ENCODE data around the gene PAX7. TPM values are rescaled to one million over a fixed set of nuclear protein-coding genes. Genes with fewer than 3 reads are reported as not detected.
"Not testable (repeated sequence)": the region's sequence is repeated elsewhere in the genome, so short reads cannot be mapped to it uniquely, and the experiment has no call there.

The PAX7 gene
- total and polyA plus RNA-seq, 7 donors, result not detected

DNA sequence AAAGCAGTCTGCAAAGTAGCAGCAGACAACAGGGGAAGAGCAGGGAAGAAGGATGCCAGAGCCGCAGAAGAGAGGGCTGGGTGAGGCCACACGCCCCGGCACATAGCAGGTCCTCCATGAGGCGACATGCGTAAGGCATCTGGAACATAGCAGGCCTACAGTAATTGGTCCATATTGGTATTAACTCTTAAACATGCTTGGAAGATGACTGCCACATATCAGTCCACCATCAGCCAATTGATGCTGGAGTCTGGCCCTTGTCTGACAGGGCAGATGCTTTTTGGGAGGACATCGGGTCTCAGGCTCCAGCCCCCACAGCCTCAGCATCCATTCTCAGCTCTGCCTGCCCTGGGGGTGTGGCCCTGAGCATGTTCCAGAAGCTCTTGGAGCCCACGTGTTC, 135.1 kb downstream of the PAX7 start:
- peaks cover 0 to 48% (median under 1%) of the 10 kb centered on the region in 3 donors for H3K27me3 ChIP-seq
- no peak overlapping the region for H3K4me3 ChIP-seq
- no peak overlapping the region for H3K27ac ChIP-seq
- no peaks in the 10 kb centered on the region for H3K9me3 ChIP-seq
- intact Hi-C loops (cut with DNase I), result no loop called here
- TF ChIP-seq, protein P1, sequence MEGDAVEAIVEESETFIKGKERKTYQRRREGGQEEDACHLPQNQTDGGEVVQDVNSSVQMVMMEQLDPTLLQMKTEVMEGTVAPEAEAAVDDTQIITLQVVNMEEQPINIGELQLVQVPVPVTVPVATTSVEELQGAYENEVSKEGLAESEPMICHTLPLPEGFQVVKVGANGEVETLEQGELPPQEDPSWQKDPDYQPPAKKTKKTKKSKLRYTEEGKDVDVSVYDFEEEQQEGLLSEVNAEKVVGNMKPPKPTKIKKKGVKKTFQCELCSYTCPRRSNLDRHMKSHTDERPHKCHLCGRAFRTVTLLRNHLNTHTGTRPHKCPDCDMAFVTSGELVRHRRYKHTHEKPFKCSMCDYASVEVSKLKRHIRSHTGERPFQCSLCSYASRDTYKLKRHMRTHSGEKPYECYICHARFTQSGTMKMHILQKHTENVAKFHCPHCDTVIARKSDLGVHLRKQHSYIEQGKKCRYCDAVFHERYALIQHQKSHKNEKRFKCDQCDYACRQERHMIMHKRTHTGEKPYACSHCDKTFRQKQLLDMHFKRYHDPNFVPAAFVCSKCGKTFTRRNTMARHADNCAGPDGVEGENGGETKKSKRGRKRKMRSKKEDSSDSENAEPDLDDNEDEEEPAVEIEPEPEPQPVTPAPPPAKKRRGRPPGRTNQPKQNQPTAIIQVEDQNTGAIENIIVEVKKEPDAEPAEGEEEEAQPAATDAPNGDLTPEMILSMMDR (IDR thresholded peaks at IDR 0.05), result no peak
- no peak for TF ChIP-seq EP300 (IDR thresholded peaks at IDR 0.05)
- no peak for TF ChIP-seq POLR2A (IDR thresholded peaks at IDR 0.05)
- TF ChIP-seq POLR2AphosphoS5 (IDR thresholded peaks at IDR 0.05), result no peak
- no peaks in the 10 kb centered on the region for H3K4me1 ChIP-seq
- H3K36me3 ChIP-seq, result no peaks in the 10 kb centered on the region
- 77 to 80% methylated on average over 7 of the region's 7 CpGs for WGBS, 2 donors
- DNase-seq, result no peak

DNA sequence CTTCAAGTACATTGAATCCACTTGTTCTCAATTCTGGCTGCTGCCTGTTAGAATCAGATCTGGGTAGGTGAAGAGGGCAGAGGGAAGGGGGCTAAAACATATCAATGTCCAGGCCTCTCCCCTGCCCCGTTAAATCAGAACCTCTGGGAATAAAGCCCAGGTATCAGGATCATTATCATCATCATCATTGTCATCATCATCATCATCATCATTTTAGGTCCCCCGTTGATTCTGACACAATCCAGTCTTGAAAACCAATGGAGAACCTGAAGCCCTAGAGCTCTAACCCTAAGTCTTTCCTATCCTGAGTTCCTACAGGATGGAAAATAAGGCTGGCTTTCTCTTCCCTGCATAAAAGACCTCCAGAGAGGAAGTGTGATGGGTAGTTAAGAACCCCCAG, 135.7 kb downstream of the PAX7 start:
- WGBS, 2 donors, result 76 to 88% methylated on average over 2 of the region's 2 CpGs
- peaks cover 0 to 50% (median 0%) of the 10 kb centered on the region in 3 donors for H3K27me3 ChIP-seq
- no peak for DNase-seq
- H3K9me3 ChIP-seq, result no peaks in the 10 kb centered on the region
- no peaks in the 10 kb centered on the region for H3K36me3 ChIP-seq
- TF ChIP-seq EP300 (IDR thresholded peaks at IDR 0.05) (no peak), POLR2A (IDR thresholded peaks at IDR 0.05) (no peak), POLR2AphosphoS5 (IDR thresholded peaks at IDR 0.05) (no peak)
- TF ChIP-seq, protein P1 (IDR thresholded peaks at IDR 0.05), result no peak
- H3K4me3 ChIP-seq, result no peak overlapping the region
- no peak overlapping the region for H3K27ac ChIP-seq
- intact Hi-C loops (cut with DNase I), result no loop called here
- H3K4me1 ChIP-seq, result no peaks in the 10 kb centered on the region

DNA sequence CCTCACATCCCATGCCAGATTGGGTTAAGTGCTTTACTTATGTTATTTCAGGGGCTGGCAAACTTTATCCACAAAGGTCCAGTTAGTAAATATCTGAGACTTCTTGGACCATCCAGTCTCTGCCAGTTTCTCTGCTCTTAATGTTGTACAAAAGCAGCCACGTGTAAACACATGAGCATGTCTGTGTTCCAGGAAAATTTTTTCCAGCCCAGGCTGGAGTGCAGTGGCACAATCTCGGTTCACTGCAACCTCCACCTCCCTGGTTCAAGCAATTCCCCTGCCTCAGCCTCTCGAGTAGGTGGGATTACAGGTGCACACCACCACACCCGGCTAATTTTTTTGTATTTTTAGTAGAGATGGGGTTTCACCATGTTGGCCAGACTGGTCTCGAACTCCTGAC, 136.9 kb downstream of the PAX7 start:
- H3K4me3 ChIP-seq; H3K9me3 ChIP-seq; intact Hi-C loops (cut with DNase I); H3K4me1 ChIP-seq; H3K27ac ChIP-seq; DNase-seq; H3K36me3 ChIP-seq: not testable (repeated sequence)
- peaks cover 0 to 51% (median 0%) of the 10 kb centered on the region in 3 donors for H3K27me3 ChIP-seq
- WGBS, 2 donors, result 54 to 73% methylated on average over 5 of the region's 5 CpGs

DNA sequence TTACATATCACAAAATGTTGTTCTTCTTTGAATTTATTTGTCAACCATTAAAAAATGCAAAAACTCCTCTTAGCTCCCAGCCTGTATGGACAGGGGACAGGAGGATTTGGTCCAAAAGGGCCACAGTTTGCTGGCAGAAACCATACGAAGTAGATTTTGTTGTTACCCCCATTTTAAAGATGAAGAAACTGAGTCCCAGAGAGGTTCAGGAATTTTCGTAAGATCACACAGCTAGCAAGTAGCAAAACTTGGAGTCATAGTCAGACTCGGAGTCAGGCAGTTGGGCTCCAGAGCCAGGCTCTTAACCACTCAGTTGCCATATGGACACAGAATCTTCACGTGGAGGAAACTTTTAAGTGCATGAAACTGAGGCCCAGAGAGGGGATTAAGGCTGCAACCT, 137.4 kb downstream of the PAX7 start:
- H3K9me3 ChIP-seq, result no peaks in the 10 kb centered on the region
- no peak for TF ChIP-seq POLR2A (IDR thresholded peaks at IDR 0.05)
- TF ChIP-seq POLR2AphosphoS5 (IDR thresholded peaks at IDR 0.05), result no peak
- no peak for TF ChIP-seq EP300 (IDR thresholded peaks at IDR 0.05)
- TF ChIP-seq, protein P1 (IDR thresholded peaks at IDR 0.05), result no peak
- no peaks in the 10 kb centered on the region for H3K4me1 ChIP-seq
- no peak overlapping the region for H3K27ac ChIP-seq
- intact Hi-C loops (cut with DNase I), result no loop called here
- 64 to 77% methylated on average over 4 of the region's 4 CpGs for WGBS, 2 donors
- no peaks in the 10 kb centered on the region for H3K36me3 ChIP-seq
- no peak for DNase-seq
- peaks cover 0 to 54% (median 0%) of the 10 kb centered on the region in 3 donors for H3K27me3 ChIP-seq
- H3K4me3 ChIP-seq, result no peak overlapping the region

DNA sequence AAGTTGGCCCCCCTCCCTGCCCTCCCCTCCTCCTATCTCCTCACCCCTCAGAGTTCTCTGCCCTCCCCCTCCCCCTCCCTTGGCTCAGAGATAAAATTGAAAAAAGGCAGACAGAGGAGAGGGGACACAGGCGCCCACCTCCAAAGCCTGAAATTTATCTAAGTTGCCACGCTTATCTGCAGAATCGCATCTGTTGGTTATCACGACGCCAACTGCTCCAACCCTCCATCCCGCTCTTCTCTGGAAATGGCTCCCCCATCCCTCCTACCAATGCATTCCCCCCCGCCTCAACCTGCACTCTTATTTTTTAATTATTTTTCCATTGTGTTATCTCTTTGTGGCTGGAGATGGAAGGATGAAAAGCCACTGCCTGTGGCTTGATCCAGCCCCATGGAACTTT, 138.5 kb downstream of the PAX7 start:
- Histone ChIP-seq H3K4me1 (no peaks in the 10 kb centered on the region), H3K27ac (no peak overlapping the region), H3K4me3 (no peak overlapping the region), H3K9me3 (no peaks in the 10 kb centered on the region), H3K36me3 (no peaks in the 10 kb centered on the region), H3K27me3 (peaks cover 0 to 55% (median 0%) of the 10 kb centered on the region in 3 donors)
- 75 to 77% methylated on average over 7 of the region's 7 CpGs for WGBS, 2 donors
- no peak for DNase-seq
- no peak for TF ChIP-seq POLR2A (IDR thresholded peaks at IDR 0.05)
- TF ChIP-seq, protein P1 (IDR thresholded peaks at IDR 0.05), result no peak
- intact Hi-C loops (cut with DNase I), result no loop called here

All from sigmoid colon (tissue), 7 donors.